GM23338 (cell line): Measurements from ENCODE around the gene CHCHD3. TPM values are rescaled to one million over a fixed set of nuclear protein-coding genes. Genes with fewer than 3 reads are reported as not detected.

Experiments used
- ATAC-seq: fragments of 200-7000 bp; cut with Tn5 transposase; 3 replicates; pipeline ENCODE4 v1.9.1; 2020
- DNase-seq: peaks from one replicate; pipeline ENCODE4 v3.0.0-alpha.2; 2015; ENCODE audit warnings: low spot score
- H2AFZ ChIP-seq: fragments of 200-600 bp; sonication (generic); 2 replicates; pipeline ENCODE4 v1.8.0; 2016; ENCODE audit warnings: antibody characterized with exemption, mild to moderate bottlenecking, moderate library complexity
- H3F3A ChIP-seq: fragments of 200-600 bp; sonication (generic); replicated peaks from 2 replicates; pipeline ENCODE4 v1.8.0; 2017; ENCODE audit warnings: antibody characterized with exemption, mixed run types, low read depth
- H3K27ac ChIP-seq: fragments of 200-600 bp; sonication (generic); 2 replicates; pipeline ENCODE4 v1.6.1; 2016; ENCODE audit warnings: low read depth
- H3K27me3 ChIP-seq: fragments of 200-600 bp; sonication (generic); 2 replicates; pipeline ENCODE4 v1.8.0; 2016; ENCODE audit warnings: mild to moderate bottlenecking, mixed run types, moderate library complexity; ENCODE audit not compliant: insufficient read depth
- H3K36me3 ChIP-seq: fragments of 200-600 bp; sonication (generic); 2 replicates; pipeline ENCODE4 v1.8.0; 2016; ENCODE audit warnings: mild to moderate bottlenecking; ENCODE audit not compliant: insufficient read depth
- H3K4me1 ChIP-seq: fragments of 200-600 bp; sonication (generic); 2 replicates; pipeline ENCODE4 v1.8.0; 2016; ENCODE audit warnings: mild to moderate bottlenecking, moderate library complexity; ENCODE audit not compliant: insufficient read depth
- H3K4me2 ChIP-seq: fragments of 200-600 bp; sonication (generic); 2 replicates; pipeline ENCODE4 v1.7.1; 2017; ENCODE audit warnings: mixed run types
- H3K4me3 ChIP-seq: fragments of 200-600 bp; sonication (generic); 2 replicates; pipeline ENCODE4 v1.6.1; 2016; ENCODE audit warnings: mixed run types
- H3K79me2 ChIP-seq: fragments of 200-600 bp; sonication (generic); replicated peaks from 2 replicates; pipeline ENCODE4 v1.8.0; 2017; ENCODE audit warnings: mild to moderate bottlenecking; ENCODE audit not compliant: insufficient read depth
- H3K9me2 ChIP-seq: fragments of 200-600 bp; sonication (generic); 2 replicates; pipeline ENCODE4 v1.8.0; 2017; ENCODE audit not compliant: insufficient read depth
- H4K20me1 ChIP-seq: fragments of 200-600 bp; sonication (generic); replicated peaks from 2 replicates; pipeline ENCODE4 v1.8.0; 2017; ENCODE audit warnings: mild to moderate bottlenecking; ENCODE audit not compliant: insufficient read depth
- H3K27ac Mint-ChIP-seq: 2 replicates; pipeline ENCODE4 v1.8.0; 2020; ENCODE audit warnings: inconsistent platforms, mild to moderate bottlenecking, moderate library complexity, mixed read lengths
- H3K27me3 Mint-ChIP-seq: 3 replicates; pipeline ENCODE4 v1.8.0; 2022; ENCODE audit warnings: low read depth, mild to moderate bottlenecking, moderate library complexity, mixed read lengths, inconsistent platforms; ENCODE audit not compliant: insufficient read depth, poor library complexity
- H3K36me3 Mint-ChIP-seq: 3 replicates; pipeline ENCODE4 v1.8.0; 2021; ENCODE audit warnings: low read depth, mild to moderate bottlenecking, inconsistent platforms, moderate library complexity, mixed read lengths
- H3K4me1 Mint-ChIP-seq: 3 replicates; pipeline ENCODE4 v1.8.0; 2020; ENCODE audit warnings: mild to moderate bottlenecking, inconsistent platforms, mixed read lengths
- H3K4me3 Mint-ChIP-seq: 3 replicates; pipeline ENCODE4 v1.8.0; 2021; ENCODE audit warnings: moderate library complexity, mild to moderate bottlenecking, inconsistent platforms, mixed read lengths
- H3K9me3 Mint-ChIP-seq: 3 replicates; pipeline ENCODE4 v1.8.0; 2020; ENCODE audit warnings: moderate library complexity, mild to moderate bottlenecking, inconsistent platforms, mixed read lengths
- CREB1 ChIP-seq: fragments of 250-450 bp; sonication (Bioruptor Pico); IDR thresholded peaks from 2 replicates; pipeline ENCODE4 v1.5.0; 2020; ENCODE audit warnings: low read depth, mild to moderate bottlenecking, moderate library complexity
- EZH2 ChIP-seq: fragments of 200-600 bp; sonication (generic); IDR thresholded peaks from one replicate; pipeline ENCODE4 v1.8.0; 2017; ENCODE audit warnings: antibody characterized with exemption, mild to moderate bottlenecking, low read depth; ENCODE audit not compliant: unreplicated experiment
- JUNB ChIP-seq: IDR thresholded peaks from one replicate; pipeline ENCODE4 v1.6.1; 2016; ENCODE audit warnings: antibody characterized with exemption; ENCODE audit not compliant: unreplicated experiment
- ZNF114 ChIP-seq: fragments of 250-450 bp; sonication (Bioruptor Pico); IDR thresholded peaks from 2 replicates; pipeline ENCODE4 v1.5.0; 2020; ENCODE audit warnings: mild to moderate bottlenecking, moderate library complexity
- ZNF462 ChIP-seq: fragments of 250-450 bp; sonication (Bioruptor Pico); IDR thresholded peaks from 2 replicates; pipeline ENCODE4 v1.5.0; 2020; ENCODE audit warnings: mild to moderate bottlenecking, moderate library complexity
- polyA plus RNA-seq: library from polyadenylated mRNA; unstranded; fragments of >200 nt; fragmentation: Nextera tagmentation; extraction: Ambion mirVana; gene quantifications from 2 replicates; pipeline ENCODE4 v1.2.1, GENCODE V29; 2016
- total RNA-seq: library from RNA; depleted of rRNA; stranded (reverse); fragments of >200 nt; shearing (Covaris generic); gene quantifications from 2 replicates; pipeline ENCODE4 v1.2.3, GENCODE V29; 2014

CHCHD3 gene
- total and polyA plus RNA-seq, 2 experiments from 2014 or later = 107 to 131 TPM

- TF ChIP-seq ZNF462 (no peak), CREB1 (CRISPR knock-in tag) (no peak), JUNB (no peak), ZNF114 (CRISPR knock-in tag) (no peak)
Measured at GRCh38 chr7:133060004-133060403, 21.9 kb downstream of the CHCHD3 start (continued).

GRCh38 chr7:133059263-133059662 is 22.6 kb downstream of the CHCHD3 start:
- peaks cover 18% of the 10 kb centered on the region for H3K4me1 ChIP-seq
- no peak overlapping the region for H3K4me2 ChIP-seq
- H2AFZ ChIP-seq = no peak overlapping the region
- H3K4me3 Mint-ChIP-seq = no peak overlapping the region
- H3K4me1 Mint-ChIP-seq = peaks cover 29% of the 10 kb centered on the region
- H3K27ac ChIP-seq = no peak overlapping the region
- no peak for ATAC-seq
- TF ChIP-seq EZH2 = no peak
- peaks cover 8% of the 10 kb centered on the region for H3K27me3 Mint-ChIP-seq
- H3K4me3 ChIP-seq = no peak overlapping the region
- H3K36me3 Mint-ChIP-seq = peaks cover 5% of the 10 kb centered on the region; the same call in 2 of the 3 replicates
- no peaks in the 10 kb centered on the region for H3K27me3 ChIP-seq
- no peak for DNase-seq
- peaks cover 71% of the 10 kb centered on the region for H4K20me1 ChIP-seq
- no peaks in the 10 kb centered on the region for H3K9me2 ChIP-seq
- H3K36me3 ChIP-seq = no peaks in the 10 kb centered on the region
- H3F3A ChIP-seq = no peaks in the 10 kb centered on the region
- H3K79me2 ChIP-seq = peaks cover 98% of the 10 kb centered on the region
- no peak overlapping the region for H3K27ac Mint-ChIP-seq
- no peaks in the 10 kb centered on the region for H3K9me3 Mint-ChIP-seq
